ENCODE measurements around the gene BRAT1.
"Not testable (repeated sequence)": the region's sequence is repeated elsewhere in the genome, so short reads cannot be mapped to it uniquely, and the experiment has no call there.

GRCh38 chr7:2534214-2534613 is 21.1 kb downstream of the BRAT1 start:
- not testable (repeated sequence) for TF ChIP-seq CTCF (IDR thresholded peaks at IDR 0.05; ENCODE audit: low read length); EZH2 (optimal IDR thresholded peaks at IDR 0.05; ENCODE audit: low read depth, low read length)
